ENCODE measurements around the gene COL23A1.

The COL23A1 gene

GRCh38 chr5:178385496-178385890, 204.7 kb downstream of the COL23A1 start:
- no peak for TF ChIP-seq CTCF (IDR thresholded peaks at IDR 0.05; ENCODE audit: extremely low read depth, insufficient read depth, missing control alignments)
- in situ Hi-C loops (cut with MboI; ENCODE audit: low pct_unique_long_range_greater_than_20kb, low sequenced_read_pairs, unreplicated experiment): no loop called here
- DNase-seq (ENCODE audit: low spot score): no peak

GRCh38 chr5:178384816-178385495, 205.2 kb downstream of the COL23A1 start:
- TF ChIP-seq CTCF (IDR thresholded peaks at IDR 0.05; ENCODE audit: extremely low read depth, insufficient read depth, missing control alignments): no peak
- in situ Hi-C loops (cut with MboI; ENCODE audit: low pct_unique_long_range_greater_than_20kb, low sequenced_read_pairs, unreplicated experiment): no loop called here
- no peak for DNase-seq (ENCODE audit: low spot score)

GRCh38 chr5:178383919-178384815, 206.0 kb downstream of the COL23A1 start:
- no peak for DNase-seq (ENCODE audit: low spot score)
- TF ChIP-seq CTCF (IDR thresholded peaks at IDR 0.05; ENCODE audit: extremely low read depth, insufficient read depth, missing control alignments): no peak
- in situ Hi-C loops (cut with MboI; ENCODE audit: low pct_unique_long_range_greater_than_20kb, low sequenced_read_pairs, unreplicated experiment): no loop called here

GRCh38 chr5:178383301-178383918, 206.8 kb downstream of the COL23A1 start:
- TF ChIP-seq CTCF (IDR thresholded peaks at IDR 0.05; ENCODE audit: extremely low read depth, insufficient read depth, missing control alignments): no peak
- in situ Hi-C loops (cut with MboI; ENCODE audit: low pct_unique_long_range_greater_than_20kb, low sequenced_read_pairs, unreplicated experiment): no loop called here
- DNase-seq (ENCODE audit: low spot score): no peak

- TF ChIP-seq CTCF (IDR thresholded peaks at IDR 0.05; ENCODE audit: extremely low read depth, insufficient read depth, missing control alignments): no peak
- in situ Hi-C loops (cut with MboI; ENCODE audit: low pct_unique_long_range_greater_than_20kb, low sequenced_read_pairs, unreplicated experiment): no loop called here
- no peak for DNase-seq (ENCODE audit: low spot score)
Measured at GRCh38 chr5:178382754-178383164, 207.4 kb downstream of the COL23A1 start.

GRCh38 chr5:178381921-178382695, 208.1 kb downstream of the COL23A1 start:
- in situ Hi-C loops (cut with MboI; ENCODE audit: low pct_unique_long_range_greater_than_20kb, low sequenced_read_pairs, unreplicated experiment): no loop called here
- no peak for DNase-seq (ENCODE audit: low spot score)
- no peak for TF ChIP-seq CTCF (IDR thresholded peaks at IDR 0.05; ENCODE audit: extremely low read depth, insufficient read depth, missing control alignments)

Measured in GM13977 (cell line).